H1 (cell line): ENCODE measurements around the gene DCP1A. TPM values are rescaled to one million over a fixed set of nuclear protein-coding genes. Genes with fewer than 3 reads are reported as not detected.
"Not testable (repeated sequence)": the region's sequence is repeated elsewhere in the genome, so short reads cannot be mapped to it uniquely, and the experiment has no call there.

Experiments
- CTCF ChIA-PET: fragments of 300-600 bp; sonication (Branson Sonifier 250); formaldehyde crosslinking; loops from one replicate; lab custom pipeline; 2021; ENCODE audit not compliant: partially characterized antibody; lab: Charles Lee
- POLR2A ChIA-PET: fragments of 300-600 bp; sonication (Branson Sonifier 250); formaldehyde crosslinking; loops from one replicate; lab custom pipeline; 2021; ENCODE audit warnings: inconsistent platforms; ENCODE audit not compliant: partially characterized antibody; lab: Charles Lee
- DNase-seq, 2 experiments: peaks; one replicate each; pipeline versions ENCODE4 v3.0.0 to v3.0.0-alpha.2; 2010 to 2022; ENCODE audit warnings: low spot score in 2 of 2, low read depth in 1 of 2, mixed read lengths in 1 of 2
- FAIRE-seq: peaks from 2 replicates; lab custom pipeline; 2011; peaks lifted over from hg19 to GRCh38; lab: Jason Lieb, UNC
- H2AFZ ChIP-seq: 2 replicates; pipeline ENCODE4 v1.8.1; 2012; ENCODE audit warnings: low read length, inconsistent platforms
- H2AK5ac ChIP-seq: 2 replicates; pipeline ENCODE4 v1.6.1; 2013; ENCODE audit warnings: low read depth, low read length
- H2BK120ac ChIP-seq: replicated peaks from 2 replicates; pipeline ENCODE3; 2013; ENCODE audit warnings: low read depth, low read length, inconsistent platforms
- H2BK12ac ChIP-seq: 2 replicates; pipeline ENCODE4 v1.6.1; 2013; ENCODE audit warnings: low read depth, low read length
- H2BK15ac ChIP-seq: 2 replicates; pipeline ENCODE4 v1.6.1; 2013; ENCODE audit warnings: low read length
- H2BK20ac ChIP-seq: 2 replicates; pipeline ENCODE4 v1.6.1; 2013; ENCODE audit warnings: low read length
- H2BK5ac ChIP-seq: 2 replicates; pipeline ENCODE4 v1.6.1; 2013; ENCODE audit warnings: low read depth, low read length
- H3K14ac ChIP-seq: 2 replicates; pipeline ENCODE4 v1.6.1; 2013; ENCODE audit warnings: inconsistent platforms; ENCODE audit not compliant: insufficient read length
- H3K18ac ChIP-seq: 2 replicates; pipeline ENCODE4 v1.6.1; 2013; ENCODE audit warnings: low read length; ENCODE audit errors: extremely low read depth
- H3K23ac ChIP-seq: 2 replicates; pipeline ENCODE4 v1.6.1; 2013; ENCODE audit warnings: inconsistent platforms; ENCODE audit not compliant: insufficient read length
- H3K23me2 ChIP-seq: 2 replicates; pipeline ENCODE4 v1.6.1; 2013; ENCODE audit warnings: low read depth, low read length
- H3K27ac ChIP-seq: 2 replicates; pipeline ENCODE4 v1.6.1; 2011; ENCODE audit warnings: low read depth, low read length, inconsistent platforms
- H3K27me3 ChIP-seq, 4 experiments: replicated peaks in 1 of 4; 1 replicate in 1 of 4; 2 replicates in 3 of 4; pipeline versions ENCODE4 v1.6.1 to v1.8.1; 2011 to 2013; ENCODE audit warnings: low read length in 3 of 4, mild to moderate bottlenecking in 3 of 4, inconsistent platforms in 2 of 4, mixed read lengths in 2 of 4, moderate library complexity in 1 of 4; ENCODE audit not compliant: control insufficient read depth in 3 of 4, insufficient read depth in 3 of 4; ENCODE audit errors: extremely low read depth in 1 of 4
- H3K36me3 ChIP-seq, 4 experiments: 2 replicates each; pipeline versions ENCODE4 v1.6.1 to v1.8.1; 2011 to 2013; ENCODE audit warnings: mild to moderate bottlenecking in 4 of 4, low read length in 3 of 4, moderate library complexity in 2 of 4, control low read depth in 1 of 4, inconsistent platforms in 1 of 4; ENCODE audit not compliant: insufficient read depth in 4 of 4, control insufficient read depth in 2 of 4
- H3K4ac ChIP-seq: replicated peaks from 2 replicates; pipeline ENCODE3; 2013; ENCODE audit warnings: low read length, low read depth, mixed read lengths, inconsistent platforms; ENCODE audit not compliant: insufficient read length
- H3K4me1 ChIP-seq, 4 experiments: replicated peaks in 1 of 4; 1 replicate in 1 of 4; 2 replicates in 3 of 4; pipeline versions ENCODE4 v1.6.1 to v1.8.1; 2011 to 2013; ENCODE audit warnings: low read length in 3 of 4, inconsistent platforms in 2 of 4, mixed read lengths in 1 of 4; ENCODE audit not compliant: insufficient read depth in 4 of 4, control insufficient read depth in 3 of 4
- H3K4me2 ChIP-seq, 2 experiments: 2 replicates each; pipeline versions ENCODE4 v1.6.1 to v1.8.1; 2011 to 2013; ENCODE audit warnings: low read depth in 2 of 2, low read length in 2 of 2, control low read depth in 1 of 2, inconsistent platforms in 1 of 2, mild to moderate bottlenecking in 1 of 2; ENCODE audit not compliant: insufficient read depth in 1 of 2
- H3K4me3 ChIP-seq, 4 experiments: fragments of 200-600, 300-600 bp in 1 of 4; sonication (generic), shearing (Covaris generic), sonication (Bioruptor Twin) in 1 of 4; 2 replicates each; pipeline versions ENCODE4 v1.5.1 to v1.8.1; 2011 to 2016; ENCODE audit warnings: low read length in 4 of 4, low read depth in 3 of 4, control low read depth in 2 of 4, inconsistent platforms in 2 of 4, mild to moderate bottlenecking in 2 of 4, mixed read lengths in 1 of 4, moderate library complexity in 1 of 4; ENCODE audit not compliant: insufficient read depth in 2 of 4; ENCODE audit errors: extremely low read depth in 1 of 4
- H3K56ac ChIP-seq: replicated peaks from 2 replicates; pipeline ENCODE3; 2013; ENCODE audit warnings: low read depth, mild to moderate bottlenecking, mixed read lengths, low read length, inconsistent platforms; ENCODE audit not compliant: insufficient read length
- H3K79me1 ChIP-seq: 2 replicates; pipeline ENCODE4 v1.6.1; 2013; ENCODE audit warnings: low read depth, low read length, control low read depth
- H3K79me2 ChIP-seq, 2 experiments: 2 replicates each; pipeline versions ENCODE4 v1.6.1 to v1.8.1; 2012 to 2013; ENCODE audit warnings: low read length in 2 of 2, mild to moderate bottlenecking in 2 of 2, inconsistent platforms in 1 of 2; ENCODE audit not compliant: insufficient read depth in 2 of 2, control insufficient read depth in 1 of 2
- H3K9ac ChIP-seq, 4 experiments: replicated peaks in 1 of 4; 1 replicate in 1 of 4; 2 replicates in 3 of 4; pipeline versions ENCODE4 v1.6.1 to v1.8.1; 2011 to 2013; ENCODE audit warnings: low read depth in 3 of 4, low read length in 3 of 4, control low read depth in 2 of 4, mild to moderate bottlenecking in 2 of 4, moderate library complexity in 2 of 4, inconsistent platforms in 1 of 4; ENCODE audit errors: extremely low read depth in 1 of 4
- H3K9me3 ChIP-seq, 2 experiments: 2 replicates each; pipeline versions ENCODE4 v1.6.1 to v1.8.1; 2012 to 2013; ENCODE audit warnings: mild to moderate bottlenecking in 2 of 2, moderate library complexity in 2 of 2, control low read depth in 1 of 2, inconsistent platforms in 1 of 2, low read depth in 1 of 2, low read length in 1 of 2, mixed read lengths in 1 of 2; ENCODE audit not compliant: insufficient read depth in 2 of 2
- H4K20me1 ChIP-seq, 2 experiments: replicated peaks in 1 of 2; 2 replicates each; pipeline versions ENCODE3 to v1.8.1; 2011 to 2013; ENCODE audit warnings: inconsistent platforms in 2 of 2, low read length in 2 of 2, mild to moderate bottlenecking in 1 of 2; ENCODE audit not compliant: insufficient read depth in 2 of 2, control insufficient read depth in 1 of 2
- H4K5ac ChIP-seq: 2 replicates; pipeline ENCODE4 v1.6.1; 2013; ENCODE audit warnings: low read length, low read depth, mixed read lengths, inconsistent platforms; ENCODE audit not compliant: insufficient read length
- H4K8ac ChIP-seq: 2 replicates; pipeline ENCODE4 v1.8.0; 2013; ENCODE audit warnings: mild to moderate bottlenecking, moderate library complexity, low read length, inconsistent platforms; ENCODE audit not compliant: insufficient read depth; ENCODE audit errors: extremely low read depth
- H4K91ac ChIP-seq: replicated peaks from 2 replicates; pipeline ENCODE3; 2013; ENCODE audit warnings: low read length, mixed read lengths, inconsistent platforms; ENCODE audit not compliant: insufficient read length
- WGBS, 2 experiments: shearing (Covaris generic) in 1 of 2; methylation state at CpG; one replicate each; pipeline versions ENCODE4 v1.1.6 to v1.1.7; 2013 to 2015; ENCODE audit warnings: low lambda C conversion rate in 2 of 2, mixed read lengths in 2 of 2, inconsistent platforms in 1 of 2, low coverage in 1 of 2, missing lambda C conversion rate in 1 of 2; ENCODE audit not compliant: insufficient replicate concordance in 2 of 2, insufficient coverage in 1 of 2, insufficient read length in 1 of 2; ENCODE audit errors: extremely low coverage in 1 of 2, missing lambda C conversion rate in 1 of 2; 5-methylcytosine and 5-hydroxymethylcytosine counted together
- polyA plus RNA-seq, 7 experiments: library from polyadenylated mRNA; depleted of rRNA in 3 of 7; stranded (reverse) in 5 of 7; unstranded in 2 of 7; fragments of >200 nt in 5 of 7; fragments of 200-250 nt in 2 of 7; gene quantifications; 1 replicate in 5 of 7; 2 replicates in 1 of 7; 4 replicates in 1 of 7; pipeline versions ENCODE4 v1.2.1 to v1.2.3, GENCODE V29; 2011 to 2013; ENCODE audit warnings: missing spikeins in 2 of 7, mixed read lengths in 2 of 7
- total RNA-seq: library from RNA; stranded (reverse); fragmentation: NEBNext Ultra II Directional; extraction: Animal tissue kit (Norgen Biotek cat#: 25700); gene quantifications from 2 replicates; pipeline ENCODE4 v1.2.1, GENCODE V29; 2021

The DCP1A gene
- total and polyA plus RNA-seq, 2 of the 8 experiments (the other 6 are each of a cell fraction or from before 2014, with no cell fraction given): 13.2 to 15.9 TPM

- Histone ChIP-seq H3K4me3 (peak overlapping the region; percentile 18 to 100 (median 66); a peak in 6 of 8 replicates), H2BK12ac (peak overlapping the region; percentile 77), H2BK20ac (peak overlapping the region; percentile 23; the same call in 1 of the 2 replicates), H3K79me2 (peaks cover 63 to 81% of the 10 kb centered on the region in 2 experiments), H3K79me1 (peaks cover 17% of the 10 kb centered on the region), H3K4me1 (peaks cover 18 to 37% (median 23%) of the 10 kb centered on the region in 4 experiments), H2BK5ac (peak overlapping the region; percentile 85), H3K9ac (peak overlapping the region in 2 of 4 experiments; percentile 16 to 44; a peak in 4 of 7 replicates), H4K20me1 (peaks cover 37 to 43% of the 10 kb centered on the region in 2 experiments), H3K18ac (peak overlapping the region; percentile 90), H3K27ac (peak overlapping the region; percentile 52; the same call in 1 of the 2 replicates), H3K4me2 (peak overlapping the region; percentile 67 to 98), H3K23me2 (peaks cover 18% of the 10 kb centered on the region)
- not testable (repeated sequence) for DNase-seq, FAIRE-seq, H2AFZ ChIP-seq, H3K56ac ChIP-seq, H3K4ac ChIP-seq, H3K14ac ChIP-seq, H3K27me3 ChIP-seq, H4K91ac ChIP-seq, H3K36me3 ChIP-seq, H2BK15ac ChIP-seq, H4K5ac ChIP-seq, H3K23ac ChIP-seq, H2BK120ac ChIP-seq, H2AK5ac ChIP-seq, H3K9me3 ChIP-seq, H4K8ac ChIP-seq
- CTCF ChIA-PET: interaction anchor here (0.8 to 10.6 kb wide), 7 partner anchors 12 to 104 kb away, joined by 3 to 64 read pairs (median 4); no protein-coding TSS in a partner anchor
- 50% methylated on average over 8 of the region's 8 CpGs; no CpG with 5 or more reads in 1 of the 2 experiments for WGBS, 2 experiments
- POLR2A ChIA-PET: interaction anchor here (0.6 to 20.5 kb wide), 10 partner anchors 13 to 1117 kb away, joined by 3 to 449 read pairs (median 10); partner anchors contain the start of gene DCP1A
Observed at GRCh38 chr3:53252947-53253322, 94.4 kb downstream of the DCP1A start.
